NT2/D1 (cell line): Measurements from ENCODE around the gene ST3GAL6.

Experiments
- SUZ12 ChIP-seq: IDR thresholded peaks from 2 replicates; pipeline ENCODE4 v1.6.1; 2011; ENCODE audit not compliant: insufficient read length, insufficient read depth; ENCODE audit errors: extremely low read depth
- YY1 ChIP-seq: IDR thresholded peaks from 2 replicates; pipeline ENCODE4 v1.6.1; 2011; ENCODE audit not compliant: insufficient read length, insufficient read depth
- ZNF274 ChIP-seq: IDR thresholded peaks from 2 replicates; pipeline ENCODE4 v1.6.1; 2011; ENCODE audit warnings: mild to moderate bottlenecking, low read depth, low read length

DNA sequence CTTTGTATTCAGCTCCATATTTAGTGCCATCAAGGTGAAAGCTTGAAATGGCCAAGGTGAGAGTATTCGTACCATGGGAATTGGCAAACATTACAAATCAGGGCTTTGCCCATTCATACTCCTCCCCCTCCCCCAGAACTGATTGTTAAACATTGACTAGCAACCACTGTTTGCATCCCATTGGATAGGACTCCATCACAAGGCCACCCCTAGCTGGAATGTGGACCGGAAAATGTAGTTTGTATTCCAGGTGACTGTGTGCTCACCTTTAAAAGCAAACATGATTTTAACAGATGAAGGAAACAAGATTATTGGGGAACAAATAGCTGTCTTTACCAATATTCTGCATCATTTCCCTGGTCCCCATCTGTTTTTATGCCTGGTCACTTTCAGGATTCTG, 14.1 kb downstream of the ST3GAL6 start:
- TF ChIP-seq YY1 (no peak), ZNF274 (no peak), SUZ12 (no peak)
